ENCODE measurements around the gene FAM180B. TPM values are rescaled to one million over a fixed set of nuclear protein-coding genes. Genes with fewer than 3 reads are reported as not detected.
A peak's percentile ranks its signal among the peaks of the same experiment; 100 is the strongest.

Gene FAM180B
- total RNA-seq, 1 experiment from 2014 or later = 0.28 TPM

DNA sequence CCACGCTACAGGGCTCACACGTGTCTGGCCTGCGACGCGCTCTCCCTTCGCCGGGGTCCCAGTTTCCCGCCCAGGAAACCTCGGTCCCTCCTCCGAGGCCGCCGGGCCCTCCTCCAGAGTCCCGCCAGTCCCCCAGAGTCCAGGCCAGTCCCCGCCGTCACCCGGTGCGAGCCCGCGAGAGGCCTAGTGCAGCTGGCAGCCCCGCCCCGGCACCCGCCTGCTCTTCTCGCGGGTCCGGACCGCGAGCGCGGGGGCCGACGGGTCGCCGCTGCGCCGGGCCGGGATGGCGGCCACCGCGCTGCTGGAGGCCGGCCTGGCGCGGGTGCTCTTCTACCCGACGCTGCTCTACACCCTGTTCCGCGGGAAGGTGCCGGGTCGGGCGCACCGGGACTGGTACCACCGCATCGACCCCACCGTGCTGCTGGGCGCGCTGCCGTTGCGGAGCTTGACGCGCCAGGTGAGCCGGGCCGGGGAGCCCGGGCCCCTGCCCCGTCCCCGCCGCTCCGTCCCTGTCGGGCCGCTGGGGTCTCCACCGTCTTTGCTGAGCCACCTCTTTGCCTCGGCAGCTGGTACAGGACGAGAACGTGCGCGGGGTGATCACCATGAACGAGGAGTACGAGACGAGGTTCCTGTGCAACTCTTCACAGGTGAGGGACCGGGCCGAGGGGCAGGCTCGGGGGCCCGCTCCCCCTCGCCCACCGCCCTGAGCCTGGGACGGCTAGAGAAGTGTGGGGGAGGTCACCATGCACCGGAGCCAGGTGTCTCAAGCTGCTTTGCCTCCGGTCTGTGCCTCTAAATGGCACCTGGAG is 20.9 kb upstream of the FAM180B start, which contains the start of gene PTPMT1 (continued):
- TF ChIP-seq, protein P1, sequence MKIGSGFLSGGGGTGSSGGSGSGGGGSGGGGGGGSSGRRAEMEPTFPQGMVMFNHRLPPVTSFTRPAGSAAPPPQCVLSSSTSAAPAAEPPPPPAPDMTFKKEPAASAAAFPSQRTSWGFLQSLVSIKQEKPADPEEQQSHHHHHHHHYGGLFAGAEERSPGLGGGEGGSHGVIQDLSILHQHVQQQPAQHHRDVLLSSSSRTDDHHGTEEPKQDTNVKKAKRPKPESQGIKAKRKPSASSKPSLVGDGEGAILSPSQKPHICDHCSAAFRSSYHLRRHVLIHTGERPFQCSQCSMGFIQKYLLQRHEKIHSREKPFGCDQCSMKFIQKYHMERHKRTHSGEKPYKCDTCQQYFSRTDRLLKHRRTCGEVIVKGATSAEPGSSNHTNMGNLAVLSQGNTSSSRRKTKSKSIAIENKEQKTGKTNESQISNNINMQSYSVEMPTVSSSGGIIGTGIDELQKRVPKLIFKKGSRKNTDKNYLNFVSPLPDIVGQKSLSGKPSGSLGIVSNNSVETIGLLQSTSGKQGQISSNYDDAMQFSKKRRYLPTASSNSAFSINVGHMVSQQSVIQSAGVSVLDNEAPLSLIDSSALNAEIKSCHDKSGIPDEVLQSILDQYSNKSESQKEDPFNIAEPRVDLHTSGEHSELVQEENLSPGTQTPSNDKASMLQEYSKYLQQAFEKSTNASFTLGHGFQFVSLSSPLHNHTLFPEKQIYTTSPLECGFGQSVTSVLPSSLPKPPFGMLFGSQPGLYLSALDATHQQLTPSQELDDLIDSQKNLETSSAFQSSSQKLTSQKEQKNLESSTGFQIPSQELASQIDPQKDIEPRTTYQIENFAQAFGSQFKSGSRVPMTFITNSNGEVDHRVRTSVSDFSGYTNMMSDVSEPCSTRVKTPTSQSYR (CRISPR knock-in tag; IDR thresholded peaks at IDR 0.05) = peak; percentile 57; the same call in 1 of the 2 replicates
- TF ChIP-seq, protein P2, sequence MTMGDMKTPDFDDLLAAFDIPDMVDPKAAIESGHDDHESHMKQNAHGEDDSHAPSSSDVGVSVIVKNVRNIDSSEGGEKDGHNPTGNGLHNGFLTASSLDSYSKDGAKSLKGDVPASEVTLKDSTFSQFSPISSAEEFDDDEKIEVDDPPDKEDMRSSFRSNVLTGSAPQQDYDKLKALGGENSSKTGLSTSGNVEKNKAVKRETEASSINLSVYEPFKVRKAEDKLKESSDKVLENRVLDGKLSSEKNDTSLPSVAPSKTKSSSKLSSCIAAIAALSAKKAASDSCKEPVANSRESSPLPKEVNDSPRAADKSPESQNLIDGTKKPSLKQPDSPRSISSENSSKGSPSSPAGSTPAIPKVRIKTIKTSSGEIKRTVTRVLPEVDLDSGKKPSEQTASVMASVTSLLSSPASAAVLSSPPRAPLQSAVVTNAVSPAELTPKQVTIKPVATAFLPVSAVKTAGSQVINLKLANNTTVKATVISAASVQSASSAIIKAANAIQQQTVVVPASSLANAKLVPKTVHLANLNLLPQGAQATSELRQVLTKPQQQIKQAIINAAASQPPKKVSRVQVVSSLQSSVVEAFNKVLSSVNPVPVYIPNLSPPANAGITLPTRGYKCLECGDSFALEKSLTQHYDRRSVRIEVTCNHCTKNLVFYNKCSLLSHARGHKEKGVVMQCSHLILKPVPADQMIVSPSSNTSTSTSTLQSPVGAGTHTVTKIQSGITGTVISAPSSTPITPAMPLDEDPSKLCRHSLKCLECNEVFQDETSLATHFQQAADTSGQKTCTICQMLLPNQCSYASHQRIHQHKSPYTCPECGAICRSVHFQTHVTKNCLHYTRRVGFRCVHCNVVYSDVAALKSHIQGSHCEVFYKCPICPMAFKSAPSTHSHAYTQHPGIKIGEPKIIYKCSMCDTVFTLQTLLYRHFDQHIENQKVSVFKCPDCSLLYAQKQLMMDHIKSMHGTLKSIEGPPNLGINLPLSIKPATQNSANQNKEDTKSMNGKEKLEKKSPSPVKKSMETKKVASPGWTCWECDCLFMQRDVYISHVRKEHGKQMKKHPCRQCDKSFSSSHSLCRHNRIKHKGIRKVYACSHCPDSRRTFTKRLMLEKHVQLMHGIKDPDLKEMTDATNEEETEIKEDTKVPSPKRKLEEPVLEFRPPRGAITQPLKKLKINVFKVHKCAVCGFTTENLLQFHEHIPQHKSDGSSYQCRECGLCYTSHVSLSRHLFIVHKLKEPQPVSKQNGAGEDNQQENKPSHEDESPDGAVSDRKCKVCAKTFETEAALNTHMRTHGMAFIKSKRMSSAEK (CRISPR knock-in tag; IDR thresholded peaks at IDR 0.05; ENCODE audit: borderline replicate concordance) = peak; percentile 87; the same call in 1 of the 2 replicates
- TF ChIP-seq JUN (CRISPR knock-in tag; IDR thresholded peaks at IDR 0.05) = peak; percentile 79; the same call in 1 of the 2 replicates
- TF ChIP-seq, protein P3, sequence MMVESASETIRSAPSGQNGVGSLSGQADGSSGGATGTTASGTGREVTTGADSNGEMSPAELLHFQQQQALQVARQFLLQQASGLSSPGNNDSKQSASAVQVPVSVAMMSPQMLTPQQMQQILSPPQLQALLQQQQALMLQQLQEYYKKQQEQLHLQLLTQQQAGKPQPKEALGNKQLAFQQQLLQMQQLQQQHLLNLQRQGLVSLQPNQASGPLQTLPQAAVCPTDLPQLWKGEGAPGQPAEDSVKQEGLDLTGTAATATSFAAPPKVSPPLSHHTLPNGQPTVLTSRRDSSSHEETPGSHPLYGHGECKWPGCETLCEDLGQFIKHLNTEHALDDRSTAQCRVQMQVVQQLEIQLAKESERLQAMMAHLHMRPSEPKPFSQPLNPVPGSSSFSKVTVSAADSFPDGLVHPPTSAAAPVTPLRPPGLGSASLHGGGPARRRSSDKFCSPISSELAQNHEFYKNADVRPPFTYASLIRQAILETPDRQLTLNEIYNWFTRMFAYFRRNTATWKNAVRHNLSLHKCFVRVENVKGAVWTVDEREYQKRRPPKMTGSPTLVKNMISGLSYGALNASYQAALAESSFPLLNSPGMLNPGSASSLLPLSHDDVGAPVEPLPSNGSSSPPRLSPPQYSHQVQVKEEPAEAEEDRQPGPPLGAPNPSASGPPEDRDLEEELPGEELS (CRISPR knock-in tag; IDR thresholded peaks at IDR 0.05) = peak; percentile 24
- TF ChIP-seq E2F1 (CRISPR knock-in tag; IDR thresholded peaks at IDR 0.05) = 0 out of 2 replicates have a peak, but pooled peaks have one; percentile 38
- TF ChIP-seq ZNF138 (CRISPR knock-in tag; conservative IDR thresholded peaks at IDR 0.05) = no peak
- TF ChIP-seq ZBTB43 (CRISPR knock-in tag; IDR thresholded peaks at IDR 0.05) = no peak
- TF ChIP-seq SOX15 (CRISPR knock-in tag; IDR thresholded peaks at IDR 0.05) = no peak
- TF ChIP-seq SP1 (CRISPR knock-in tag; conservative IDR thresholded peaks at IDR 0.05) = 0 out of 2 replicates have a peak, but pooled peaks have one; percentile 18
- TF ChIP-seq ZNF317 (CRISPR knock-in tag; IDR thresholded peaks at IDR 0.05; ENCODE audit: borderline replicate concordance, low read depth) = peak; percentile 44; the same call in 1 of the 2 replicates
- TF ChIP-seq NR3C1 (CRISPR knock-in tag; conservative IDR thresholded peaks at IDR 0.05; ENCODE audit: low read depth) = 0 out of 2 replicates have a peak, but pooled peaks have one; percentile 51
- TF ChIP-seq CTCF (IDR thresholded peaks at IDR 0.05) = no peak
- TF ChIP-seq FOXP1 (CRISPR knock-in tag; IDR thresholded peaks at IDR 0.05; ENCODE audit: borderline replicate concordance) = peak; percentile 70; the same call in 1 of the 2 replicates
- peak; percentile 36; the same call in 1 of the 2 replicates for TF ChIP-seq ZNF263 (CRISPR knock-in tag; IDR thresholded peaks at IDR 0.05; ENCODE audit: low read depth)
- no peak for TF ChIP-seq ATF6 (CRISPR knock-in tag; IDR thresholded peaks at IDR 0.05)

Measured in WTC11 (cell line).